Dendritic cell treated with granulocyte-macrophage colony-stimulating factor and Interleukin-4, amounts not matched to agents 40 ng/mL and 50 ng/mL, for 4 days (primary cell): ENCODE data around the gene KIAA1328.

ENCODE experiments used
- H3K27ac Mint-ChIP-seq: one replicate; pipeline ENCODE4 v1.8.0; 2022; ENCODE audit warnings: mild to moderate bottlenecking, mixed read lengths
- H3K27me3 Mint-ChIP-seq: one replicate; pipeline ENCODE4 v1.8.0; 2022; ENCODE audit warnings: mild to moderate bottlenecking, mixed read lengths
- H3K36me3 Mint-ChIP-seq: one replicate; pipeline ENCODE4 v1.8.0; 2022; ENCODE audit warnings: low read depth, mixed read lengths
- H3K4me1 Mint-ChIP-seq: one replicate; pipeline ENCODE4 v1.8.0; 2022; ENCODE audit warnings: low read depth, mixed read lengths
- H3K4me3 Mint-ChIP-seq: one replicate; pipeline ENCODE4 v1.8.0; 2022; ENCODE audit warnings: mild to moderate bottlenecking, moderate library complexity, mixed read lengths
- H3K9me3 Mint-ChIP-seq: one replicate; pipeline ENCODE4 v1.8.0; 2022; ENCODE audit warnings: mixed read lengths
- intact Hi-C: fragments of 100-400 bp; cut with micrococcal nuclease; formaldehyde crosslinking; loops from one replicate; pipeline ENCODE4 v1.15.0; 2022

KIAA1328 gene

GRCh38 chr18:37248281-37248680, 419.4 kb downstream of the KIAA1328 start:
- Mint-ChIP-seq H3K27me3 (peaks cover 37% of the 10 kb centered on the region), H3K9me3 (no peaks in the 10 kb centered on the region), H3K4me3 (no peak overlapping the region), H3K27ac (no peak overlapping the region), H3K36me3 (no peaks in the 10 kb centered on the region), H3K4me1 (no peaks in the 10 kb centered on the region)
- intact Hi-C loops: no loop called here

GRCh38 chr18:37249171-37249886, 420.4 kb downstream of the KIAA1328 start:
- H3K27ac Mint-ChIP-seq: no peak overlapping the region
- H3K36me3 Mint-ChIP-seq: no peaks in the 10 kb centered on the region
- no peaks in the 10 kb centered on the region for H3K9me3 Mint-ChIP-seq
- H3K4me3 Mint-ChIP-seq: no peak overlapping the region
- intact Hi-C loops: no loop called here
- H3K4me1 Mint-ChIP-seq: no peaks in the 10 kb centered on the region
- peaks cover 35% of the 10 kb centered on the region for H3K27me3 Mint-ChIP-seq

GRCh38 chr18:37249895-37250618, 421.1 kb downstream of the KIAA1328 start:
- Mint-ChIP-seq H3K4me1 (no peaks in the 10 kb centered on the region), H3K4me3 (no peak overlapping the region), H3K27ac (no peak overlapping the region), H3K36me3 (no peaks in the 10 kb centered on the region), H3K9me3 (no peaks in the 10 kb centered on the region), H3K27me3 (peaks cover 36% of the 10 kb centered on the region)
- intact Hi-C loops: no loop called here

- no peak overlapping the region for H3K27ac Mint-ChIP-seq
- H3K4me1 Mint-ChIP-seq: no peaks in the 10 kb centered on the region
- no peaks in the 10 kb centered on the region for H3K9me3 Mint-ChIP-seq
- H3K4me3 Mint-ChIP-seq: no peak overlapping the region
- H3K36me3 Mint-ChIP-seq: no peaks in the 10 kb centered on the region
- intact Hi-C loops: no loop called here
- H3K27me3 Mint-ChIP-seq: peaks cover 43% of the 10 kb centered on the region
These were observed 422.8 kb downstream of the KIAA1328 start for GRCh38 chr18:37251679-37252078.

- no peaks in the 10 kb centered on the region for H3K9me3 Mint-ChIP-seq
- intact Hi-C loops: no loop called here
- no peaks in the 10 kb centered on the region for H3K4me1 Mint-ChIP-seq
- H3K4me3 Mint-ChIP-seq: no peak overlapping the region
- H3K36me3 Mint-ChIP-seq: no peaks in the 10 kb centered on the region
- peaks cover 46% of the 10 kb centered on the region for H3K27me3 Mint-ChIP-seq
- H3K27ac Mint-ChIP-seq: no peak overlapping the region
These were observed 423.4 kb downstream of the KIAA1328 start for GRCh38 chr18:37252342-37252741.

- Mint-ChIP-seq H3K9me3 (no peaks in the 10 kb centered on the region), H3K36me3 (no peaks in the 10 kb centered on the region), H3K27me3 (peaks cover 49% of the 10 kb centered on the region), H3K27ac (no peak overlapping the region), H3K4me3 (no peak overlapping the region), H3K4me1 (no peaks in the 10 kb centered on the region)
- intact Hi-C loops: no loop called here
These were observed 424.0 kb downstream of the KIAA1328 start for GRCh38 chr18:37252854-37253393.

- no peaks in the 10 kb centered on the region for H3K4me1 Mint-ChIP-seq
- peaks cover 54% of the 10 kb centered on the region for H3K27me3 Mint-ChIP-seq
- intact Hi-C loops: no loop called here
- no peaks in the 10 kb centered on the region for H3K36me3 Mint-ChIP-seq
- no peaks in the 10 kb centered on the region for H3K9me3 Mint-ChIP-seq
- no peak overlapping the region for H3K4me3 Mint-ChIP-seq
- no peak overlapping the region for H3K27ac Mint-ChIP-seq
These were observed 424.7 kb downstream of the KIAA1328 start for GRCh38 chr18:37253394-37254235.

- Mint-ChIP-seq H3K27me3 (peaks cover 55% of the 10 kb centered on the region), H3K27ac (no peak overlapping the region), H3K4me1 (no peaks in the 10 kb centered on the region), H3K4me3 (no peak overlapping the region), H3K9me3 (no peaks in the 10 kb centered on the region), H3K36me3 (no peaks in the 10 kb centered on the region)
- intact Hi-C loops: no loop called here
These were observed 425.4 kb downstream of the KIAA1328 start for GRCh38 chr18:37254236-37254754.

GRCh38 chr18:37254973-37255372, 426.0 kb downstream of the KIAA1328 start:
- no peak overlapping the region for H3K4me3 Mint-ChIP-seq
- peaks cover 55% of the 10 kb centered on the region for H3K27me3 Mint-ChIP-seq
- no peak overlapping the region for H3K27ac Mint-ChIP-seq
- intact Hi-C loops: no loop called here
- H3K36me3 Mint-ChIP-seq: no peaks in the 10 kb centered on the region
- H3K4me1 Mint-ChIP-seq: no peaks in the 10 kb centered on the region
- no peaks in the 10 kb centered on the region for H3K9me3 Mint-ChIP-seq

- Mint-ChIP-seq H3K9me3 (no peaks in the 10 kb centered on the region), H3K27me3 (peaks cover 35% of the 10 kb centered on the region), H3K36me3 (no peaks in the 10 kb centered on the region), H3K4me1 (no peaks in the 10 kb centered on the region), H3K4me3 (no peak overlapping the region), H3K27ac (no peak overlapping the region)
- intact Hi-C loops: no loop called here
These were observed 429.2 kb downstream of the KIAA1328 start for GRCh38 chr18:37258131-37258530.

- Mint-ChIP-seq H3K36me3 (no peaks in the 10 kb centered on the region), H3K9me3 (no peaks in the 10 kb centered on the region)
- intact Hi-C loops: no loop called here
These were observed 429.9 kb downstream of the KIAA1328 start for GRCh38 chr18:37258819-37259218.

GRCh38 chr18:37259711-37260110, 430.8 kb downstream of the KIAA1328 start:
- Mint-ChIP-seq H3K27me3 (peaks cover 26% of the 10 kb centered on the region), H3K9me3 (no peaks in the 10 kb centered on the region), H3K27ac (no peak overlapping the region), H3K36me3 (no peaks in the 10 kb centered on the region), H3K4me3 (no peak overlapping the region), H3K4me1 (no peaks in the 10 kb centered on the region)
- intact Hi-C loops: no loop called here

More at GRCh38 chr18:37258819-37259218, 429.9 kb downstream of the KIAA1328 start:
- Mint-ChIP-seq H3K27me3 (peaks cover 30% of the 10 kb centered on the region), H3K27ac (no peak overlapping the region), H3K4me1 (no peaks in the 10 kb centered on the region), H3K4me3 (no peak overlapping the region)

GRCh38 chr18:37260367-37261093, 431.6 kb downstream of the KIAA1328 start:
- Mint-ChIP-seq H3K4me3 (no peak overlapping the region), H3K27me3 (peaks cover 18% of the 10 kb centered on the region), H3K9me3 (no peaks in the 10 kb centered on the region), H3K27ac (no peak overlapping the region), H3K4me1 (no peaks in the 10 kb centered on the region), H3K36me3 (no peaks in the 10 kb centered on the region)
- intact Hi-C loops: no loop called here
